Adipose tissue (tissue), 3 donors: ENCODE results near the gene GABBR2. TPM values are rescaled to one million over a fixed set of nuclear protein-coding genes. Genes with fewer than 3 reads are reported as not detected.

Experiments
- H3K27ac ChIP-seq: one replicate; pipeline ENCODE4 v1.5.1; 2013; ENCODE audit warnings: low read depth, low read length
- whole genome bisulfite sequencing, 3 donors: extraction: QIAGEN DNeasy Blood & Tissue Kit; methylation state at CpG; one replicate each; pipeline ENCODE4 v1.1.7; 2013; 5-methylcytosine and 5-hydroxymethylcytosine counted together
- polyA plus RNA-seq, 3 donors: library from polyadenylated mRNA; stranded (reverse); fragments of 200-250 nt; gene quantifications; one replicate each; pipeline ENCODE4 v1.2.3, GENCODE V29; 2013
- donor health status: healthy with polysubstance abuse.
- donor health status: Bipolar disorder and iron deficiency.
- donor health status: healthy.

The GABBR2 gene
- polyA plus RNA-seq, 3 donors = 0.01 TPM; not detected in 2

DNA sequence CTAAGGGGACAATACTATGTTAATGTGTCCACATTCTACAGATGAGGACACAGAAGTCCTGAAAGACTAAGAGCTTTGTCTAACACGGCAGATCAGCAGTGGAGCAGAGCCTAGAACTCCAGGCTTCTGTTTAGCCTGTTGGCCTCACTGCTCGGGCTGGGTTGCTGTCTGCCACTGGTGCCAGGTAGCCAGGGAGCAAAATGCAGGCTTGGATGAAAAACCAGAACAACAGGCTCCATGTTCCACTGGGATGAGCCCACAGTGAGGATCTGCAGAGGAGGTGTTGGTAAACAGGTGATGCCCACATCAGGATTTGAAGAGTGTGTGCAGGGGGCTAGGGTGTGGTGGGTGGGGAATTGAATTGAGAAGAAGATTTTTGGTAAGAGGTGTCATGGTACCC, 339.3 kb downstream of the GABBR2 start:
- H3K27ac ChIP-seq = no peak overlapping the region
- WGBS, 3 donors = 76 to 89% (median 87%) methylated on average over 2 of the region's 2 CpGs

GRCh38 chr9:98369066-98369425, 339.7 kb downstream of the GABBR2 start:
- WGBS, 3 donors = 79 to 91% (median 85%) methylated on average over 6 of the region's 6 CpGs
- no peak overlapping the region for H3K27ac ChIP-seq

DNA sequence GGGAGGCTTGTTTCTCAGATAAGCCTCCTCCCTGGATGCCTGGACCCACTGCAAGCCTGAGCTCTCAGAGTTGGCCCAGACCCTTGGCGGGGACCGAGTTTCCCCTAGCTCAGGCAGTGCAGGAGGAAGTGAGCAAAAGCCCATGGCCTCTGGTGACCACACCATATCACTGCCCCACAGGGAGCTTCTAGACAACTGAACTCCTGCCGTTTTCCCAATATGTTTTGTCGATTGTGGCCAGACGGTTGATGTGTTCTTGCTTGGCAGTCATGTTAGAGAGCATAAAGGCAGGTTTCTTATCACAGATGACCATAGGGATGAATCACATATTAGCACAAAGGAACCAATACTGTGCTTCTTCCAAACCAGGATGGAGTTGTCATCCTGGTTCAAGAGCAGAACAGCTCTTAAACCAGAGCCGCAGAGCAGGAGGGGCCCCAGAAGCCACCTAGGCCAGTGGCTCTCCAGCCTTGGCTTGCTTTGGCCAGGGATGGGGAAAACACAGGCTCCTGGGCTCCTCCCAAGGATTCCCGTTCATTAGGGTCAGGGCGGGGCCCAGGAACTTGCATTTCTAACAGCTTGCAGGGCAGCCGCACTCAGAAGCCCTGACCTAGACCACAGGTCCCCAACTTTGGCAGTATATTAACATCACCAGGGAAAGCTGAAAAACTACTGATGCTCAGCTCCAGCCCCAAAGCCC, 340.2 kb downstream of the GABBR2 start:
- WGBS, 3 donors = 69 to 84% (median 77%) methylated on average over 9 of the region's 9 CpGs
- H3K27ac ChIP-seq = no peak overlapping the region

DNA sequence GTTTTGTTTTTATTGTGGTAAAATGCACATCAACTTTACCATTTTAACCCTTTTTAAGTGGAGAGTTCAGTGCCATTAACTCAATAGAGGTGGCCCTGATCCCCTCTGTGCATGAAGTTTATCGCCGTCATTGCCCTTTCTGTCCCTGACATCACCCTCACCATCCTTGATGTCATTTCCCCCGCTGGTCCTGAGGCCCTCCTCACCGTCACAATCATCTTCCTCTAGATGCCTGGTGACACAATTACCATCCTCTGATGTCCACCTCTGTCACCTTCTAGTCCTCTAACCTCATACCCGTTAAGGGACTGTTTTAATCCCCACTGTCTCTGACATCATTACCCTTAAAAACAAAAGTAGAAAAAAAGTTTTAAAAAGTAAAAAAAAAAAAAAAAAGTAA, 340.8 kb downstream of the GABBR2 start:
- no peak overlapping the region for H3K27ac ChIP-seq
- 78 to 90% (median 82%) methylated on average over 5 of the region's 5 CpGs for WGBS, 3 donors

DNA sequence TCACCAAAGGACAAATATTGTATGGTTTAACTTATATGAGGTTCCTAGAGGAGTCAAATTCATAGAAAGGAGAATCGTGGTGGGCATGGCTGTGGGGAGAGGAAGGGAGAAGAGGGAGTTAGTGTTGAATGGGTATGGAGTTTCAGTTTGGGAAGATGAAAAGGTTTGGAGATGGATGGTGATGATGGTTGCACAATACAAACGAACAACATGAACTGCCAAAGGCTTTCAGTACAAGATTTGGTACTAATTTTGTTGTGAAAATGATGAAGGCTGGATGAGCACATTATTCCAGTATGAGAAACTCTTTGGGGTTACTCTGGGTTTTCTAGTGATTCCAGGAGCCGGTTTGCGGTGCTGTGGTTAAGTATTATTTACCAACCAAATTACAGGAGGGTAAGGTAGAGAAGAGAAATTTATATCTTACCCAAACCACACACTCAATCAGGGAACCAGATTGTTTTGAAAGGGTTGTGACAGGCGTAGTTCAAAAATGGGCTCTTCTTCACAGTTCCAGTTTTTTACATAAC, 341.3 kb downstream of the GABBR2 start:
- no peak overlapping the region for H3K27ac ChIP-seq
- WGBS, 3 donors = 77 to 91% (median 80%) methylated on average over 5 of the region's 5 CpGs

DNA sequence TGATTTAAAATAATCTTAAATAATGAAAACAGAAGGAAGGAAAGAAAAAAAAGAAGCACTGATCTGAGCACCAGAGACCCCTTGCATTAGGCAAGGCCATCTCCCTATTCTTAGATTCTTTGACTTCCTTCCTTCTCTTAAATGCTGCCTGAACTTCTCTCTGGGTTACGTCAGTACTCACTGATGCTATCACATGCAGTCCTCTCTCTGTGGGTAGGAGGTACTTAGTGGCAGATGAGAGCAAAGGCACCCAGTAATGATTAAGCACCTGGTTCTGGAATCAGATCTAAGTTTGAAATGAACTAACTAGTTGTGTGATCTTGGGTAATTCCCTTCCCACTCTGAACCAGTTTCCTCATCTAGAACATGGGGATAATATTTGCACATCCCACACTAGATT, 343.0 kb downstream of the GABBR2 start:
- H3K27ac ChIP-seq = no peak overlapping the region
- 55 to 80% (median 68%) methylated on average over 1 of the region's 1 CpG for WGBS, 3 donors

GRCh38 chr9:98365227-98365669, 343.5 kb downstream of the GABBR2 start:
- WGBS, 3 donors = 74 to 85% (median 85%) methylated on average over 1 of the region's 1 CpG
- no peak overlapping the region for H3K27ac ChIP-seq

GRCh38 chr9:98364086-98364485, 344.6 kb downstream of the GABBR2 start:
- WGBS, 3 donors = 57 to 65% (median 60%) methylated on average over 4 of the region's 4 CpGs
- no peak overlapping the region for H3K27ac ChIP-seq

DNA sequence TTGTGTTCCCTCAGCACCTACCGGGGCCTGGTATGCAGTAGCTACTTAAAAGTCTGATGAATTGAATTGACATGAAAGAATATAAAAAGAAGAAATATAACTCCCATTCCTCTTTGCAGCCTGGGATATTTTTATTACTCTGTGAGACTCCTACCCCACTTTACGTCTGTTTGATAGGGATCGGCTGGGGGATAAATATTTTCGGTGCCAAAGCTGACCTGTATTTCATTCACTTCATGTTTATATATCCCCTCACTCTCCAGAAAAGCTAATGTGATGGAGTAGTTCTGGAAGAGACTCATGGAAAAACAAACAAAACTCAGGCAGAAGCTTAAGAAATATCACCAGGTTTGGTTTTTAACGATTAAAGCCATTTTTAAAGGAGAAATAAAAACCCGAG, 345.1 kb downstream of the GABBR2 start:
- no peak overlapping the region for H3K27ac ChIP-seq
- WGBS, 3 donors = 46 to 62% (median 62%) methylated on average over 6 of the region's 6 CpGs

DNA sequence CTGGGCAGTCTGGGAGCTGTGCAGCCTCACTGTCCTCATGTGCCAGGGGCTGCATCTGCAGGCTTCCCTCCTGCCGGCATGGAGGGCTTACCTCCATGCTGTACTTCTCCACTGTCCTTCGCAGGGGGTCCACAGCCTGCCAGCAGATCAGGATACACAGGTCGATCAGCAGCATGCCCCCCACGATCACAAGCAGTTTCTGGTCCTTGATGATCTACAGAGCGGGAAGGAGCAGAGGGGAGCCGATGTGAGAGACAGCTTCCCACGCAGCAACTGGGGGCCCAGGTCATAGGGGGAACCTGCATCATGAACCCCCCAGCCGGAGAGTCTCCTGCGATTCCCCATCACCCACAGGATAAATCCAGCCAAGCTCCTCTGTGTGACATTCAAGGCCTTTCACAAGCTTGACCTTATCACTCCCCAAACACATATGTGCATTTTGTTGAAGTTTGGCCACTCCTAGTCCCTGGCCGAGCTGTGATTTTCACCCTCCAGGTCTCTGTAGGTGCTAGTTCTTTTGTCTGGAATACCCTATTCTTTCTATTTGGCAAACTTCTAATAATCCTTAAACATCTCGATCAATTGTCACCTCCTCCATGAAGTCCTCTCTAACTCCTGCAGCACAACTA, 346.0 kb downstream of the GABBR2 start:
- WGBS, 3 donors = 72 to 84% (median 75%) methylated on average over 11 of the region's 11 CpGs

DNA sequence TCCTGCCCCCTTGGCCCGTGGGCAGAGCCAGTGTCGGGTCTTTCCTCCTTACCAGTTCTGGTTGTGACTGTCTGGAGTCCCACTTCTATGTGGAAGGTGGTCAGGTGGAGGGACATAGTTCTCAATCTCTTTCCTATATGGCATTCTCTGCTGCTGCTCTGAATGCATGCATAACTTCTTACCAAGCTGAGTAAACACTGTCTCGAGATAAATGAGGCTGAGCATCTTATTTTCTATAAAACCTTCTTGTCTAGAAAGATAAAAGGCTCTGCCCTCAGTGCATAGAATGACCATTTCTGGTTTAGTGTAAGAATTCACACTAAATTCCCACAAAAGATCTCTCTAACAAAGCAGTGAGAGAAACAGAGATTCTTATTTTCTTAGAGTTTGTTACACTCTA, 347.1 kb downstream of the GABBR2 start:
- H3K27ac ChIP-seq = no peak overlapping the region
- 60 to 70% (median 63%) methylated on average over 3 of the region's 3 CpGs for WGBS, 3 donors

More for the DNA sequence above, 346.0 kb downstream of the GABBR2 start:
- H3K27ac ChIP-seq = no peak overlapping the region

DNA sequence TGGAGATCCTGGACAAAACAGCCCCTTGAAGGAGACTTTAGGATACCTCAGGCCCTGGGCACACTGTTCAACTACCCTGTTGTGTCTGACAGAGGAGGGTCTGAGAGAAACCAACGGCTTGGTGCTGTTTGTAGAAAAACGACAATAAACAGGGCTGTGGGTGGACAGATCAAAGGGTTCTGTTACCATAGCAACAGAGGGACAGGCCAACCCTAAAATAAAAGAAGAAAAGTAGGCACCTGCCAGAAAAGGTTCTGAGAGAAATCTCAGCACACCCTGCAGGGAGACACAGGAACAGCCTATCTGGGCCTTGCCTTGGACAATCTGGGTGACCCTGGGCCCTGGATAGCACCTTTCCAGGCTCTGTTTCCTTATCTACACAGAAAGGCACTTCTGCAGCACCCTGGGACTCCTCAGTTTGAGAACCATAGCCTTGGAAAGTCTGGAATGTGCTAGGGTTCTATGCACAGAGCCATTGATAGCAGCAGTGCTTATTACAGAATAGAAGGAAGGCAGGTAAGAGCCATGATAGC, 348.5 kb downstream of the GABBR2 start:
- 33 to 67% (median 53%) methylated on average over 2 of the region's 2 CpGs for WGBS, 3 donors
- H3K27ac ChIP-seq = no peak overlapping the region

DNA sequence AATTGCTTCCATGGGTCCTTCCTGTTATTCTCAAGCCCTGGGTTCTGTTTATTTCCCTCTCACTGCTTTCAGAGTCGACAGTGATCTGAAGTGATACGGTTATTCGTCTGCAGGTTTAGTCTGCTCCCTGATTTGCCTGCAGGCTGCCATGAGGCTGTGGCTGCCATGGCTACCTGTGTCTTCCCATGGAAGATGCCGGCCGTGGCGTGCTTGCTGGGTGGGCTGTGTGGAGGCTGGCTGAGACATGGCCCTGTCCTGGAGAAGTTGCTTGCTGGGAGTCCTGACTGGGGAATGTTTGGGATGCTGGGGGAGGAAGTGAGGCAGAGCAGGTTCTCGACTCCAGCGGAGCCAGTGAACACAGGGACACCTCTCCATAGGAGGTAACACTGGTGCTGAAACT, 349.2 kb downstream of the GABBR2 start:
- WGBS, 3 donors = 63 to 85% (median 73%) methylated on average over 8 of the region's 8 CpGs
- H3K27ac ChIP-seq = no peak overlapping the region

DNA sequence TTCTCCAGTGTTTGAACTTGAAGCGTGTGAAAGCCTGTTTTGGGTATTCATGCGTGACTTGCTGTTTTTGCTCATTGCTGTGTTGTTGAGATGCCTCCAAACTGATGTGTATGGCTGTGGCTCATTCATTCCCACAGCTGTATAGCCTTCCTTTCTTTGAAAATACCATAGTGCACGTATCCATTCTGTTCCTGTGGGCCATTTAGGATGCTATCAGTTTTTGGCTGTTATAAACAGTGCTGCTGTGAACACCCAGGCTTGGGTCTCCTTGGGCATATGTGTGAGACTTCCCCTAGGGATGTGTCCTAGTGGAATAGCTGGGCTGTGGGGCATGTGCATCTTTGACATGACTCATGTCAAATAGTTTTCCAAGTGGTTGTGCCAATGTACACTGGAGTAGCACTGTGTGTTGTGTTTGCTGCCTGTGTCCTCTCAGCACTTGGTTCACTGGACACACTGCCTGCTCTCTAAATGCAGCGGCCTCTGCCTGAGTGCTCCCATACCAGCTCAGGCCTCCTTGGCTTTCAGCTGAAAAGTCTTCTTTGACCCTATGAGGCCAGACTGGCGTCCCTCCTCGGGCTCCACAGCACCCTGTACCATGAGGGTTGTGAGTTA, 350.7 kb downstream of the GABBR2 start:
- H3K27ac ChIP-seq = no peak overlapping the region
- 88 to 91% (median 89%) methylated on average over 6 of the region's 6 CpGs for WGBS, 3 donors

DNA sequence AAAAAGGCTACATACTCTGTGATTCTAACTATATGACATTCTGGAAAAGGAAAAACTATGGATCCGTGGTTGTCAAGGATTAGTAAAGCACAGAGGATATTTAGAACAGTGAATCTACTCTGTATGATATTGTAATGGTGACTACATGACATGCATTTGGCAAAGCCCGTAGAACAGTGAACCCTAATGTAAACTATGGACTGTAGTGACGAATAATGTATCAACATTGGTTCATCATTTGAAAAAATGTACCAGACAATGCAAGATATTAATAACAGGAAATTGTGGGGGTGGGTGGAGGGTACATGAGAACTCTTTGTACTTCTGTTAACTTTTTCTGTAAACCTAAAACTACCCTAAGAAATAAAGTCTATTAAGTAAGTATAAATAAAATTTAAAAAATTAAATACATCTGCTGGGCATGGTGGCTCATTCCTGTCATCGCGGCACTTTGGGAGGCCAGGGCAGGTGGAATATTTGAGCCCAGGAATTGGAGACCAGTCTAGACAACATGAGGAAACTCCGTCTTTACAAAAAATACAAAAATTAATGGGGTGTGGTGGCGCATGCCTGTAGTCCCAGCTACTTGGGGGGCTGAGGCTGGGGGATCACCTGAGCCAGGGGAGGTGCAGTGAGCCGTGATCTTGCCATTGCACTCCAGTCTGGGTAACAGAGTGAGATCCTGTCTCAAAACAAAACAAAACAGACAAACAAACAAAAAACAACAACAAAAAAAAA, 351.6 kb downstream of the GABBR2 start:
- WGBS, 3 donors = 80 to 84% (median 80%) methylated on average over 8 of the region's 8 CpGs
- H3K27ac ChIP-seq = no peak overlapping the region

GRCh38 chr9:98356326-98356725, 352.4 kb downstream of the GABBR2 start:
- 65 to 94% (median 72%) methylated on average over 4 of the region's 4 CpGs for WGBS, 3 donors
- H3K27ac ChIP-seq = no peak overlapping the region

DNA sequence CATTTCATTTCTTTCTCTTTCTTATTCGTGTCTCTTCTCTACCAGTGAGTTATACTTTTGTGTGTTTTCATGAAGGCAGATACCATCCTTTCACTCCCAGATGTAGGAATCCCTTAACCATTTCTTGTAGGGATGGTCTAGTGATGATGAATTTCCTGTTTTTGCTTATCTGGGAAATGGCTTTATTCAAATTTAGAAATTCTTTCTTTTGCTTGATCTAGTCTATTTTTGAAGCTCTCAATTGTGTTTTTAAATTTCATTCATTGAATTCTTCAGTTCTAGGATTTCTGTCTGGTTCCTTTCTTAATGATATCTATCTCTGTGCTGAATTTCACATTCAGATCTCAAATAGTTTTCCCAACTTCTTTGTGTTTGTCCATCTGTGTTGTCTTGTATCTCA, 357.4 kb downstream of the GABBR2 start:
- H3K27ac ChIP-seq = no peak overlapping the region
- WGBS, 3 donors = 0 to 46% (median 0%) methylated on average over 1 of the region's 1 CpG

- 89 to 92% (median 90%) methylated on average over 3 of the region's 3 CpGs for WGBS, 3 donors
- no peak overlapping the region for H3K27ac ChIP-seq
Measured at GRCh38 chr9:98347642-98348041, 361.1 kb downstream of the GABBR2 start.

GRCh38 chr9:98345011-98345410, 363.7 kb downstream of the GABBR2 start:
- H3K27ac ChIP-seq = no peak overlapping the region
- 65 to 67% (median 65%) methylated on average over 6 of the region's 6 CpGs for WGBS, 3 donors
